Ectodermal cell (in vitro differentiated cells): ENCODE measurements around the gene COQ10A.

Experiments used
- H3K27ac ChIP-seq: 2 replicates; pipeline ENCODE4 v1.7.0; 2013; ENCODE audit warnings: mild to moderate bottlenecking, low read depth, low read length; ENCODE audit not compliant: insufficient read depth, poor library complexity, severe bottlenecking
- H3K27me3 ChIP-seq: 2 replicates; pipeline ENCODE4 v1.7.0; 2013; ENCODE audit warnings: mild to moderate bottlenecking, low read length; ENCODE audit not compliant: insufficient read depth, control insufficient read depth, poor library complexity, severe bottlenecking
- H3K36me3 ChIP-seq: one replicate; pipeline ENCODE4 v1.7.0; 2013; ENCODE audit warnings: low read length; ENCODE audit not compliant: control insufficient read depth, insufficient read depth
- H3K4me1 ChIP-seq: one replicate; pipeline ENCODE4 v1.7.0; 2013; ENCODE audit warnings: low read length; ENCODE audit not compliant: control insufficient read depth, insufficient read depth
- H3K4me3 ChIP-seq: 2 replicates; pipeline ENCODE4 v1.7.0; 2013; ENCODE audit warnings: low read depth, low read length, control low read depth; ENCODE audit not compliant: insufficient read depth
- H3K9me3 ChIP-seq: 2 replicates; pipeline ENCODE4 v1.7.0; 2013; ENCODE audit warnings: mild to moderate bottlenecking, low read length, moderate library complexity; ENCODE audit not compliant: control insufficient read depth
- WGBS, 2 experiments: methylation state at CpG; one replicate each; pipeline ENCODE4 v1.1.7; 2013; ENCODE audit warnings: missing lambda C conversion rate in 2 of 2; 5-methylcytosine and 5-hydroxymethylcytosine counted together

The COQ10A gene

GRCh38 chr12:56311003-56311402 is 44.3 kb downstream of the COQ10A start:
- no peak overlapping the region for H3K4me3 ChIP-seq
- no peak overlapping the region for H3K27ac ChIP-seq
- H3K27me3 ChIP-seq: no peaks in the 10 kb centered on the region
- no peaks in the 10 kb centered on the region for H3K9me3 ChIP-seq
- WGBS, 2 experiments: 96 to 97% methylated on average over 12 of the region's 12 CpGs
- peaks cover 5% of the 10 kb centered on the region for H3K4me1 ChIP-seq
- H3K36me3 ChIP-seq: peaks cover 20% of the 10 kb centered on the region

DNA sequence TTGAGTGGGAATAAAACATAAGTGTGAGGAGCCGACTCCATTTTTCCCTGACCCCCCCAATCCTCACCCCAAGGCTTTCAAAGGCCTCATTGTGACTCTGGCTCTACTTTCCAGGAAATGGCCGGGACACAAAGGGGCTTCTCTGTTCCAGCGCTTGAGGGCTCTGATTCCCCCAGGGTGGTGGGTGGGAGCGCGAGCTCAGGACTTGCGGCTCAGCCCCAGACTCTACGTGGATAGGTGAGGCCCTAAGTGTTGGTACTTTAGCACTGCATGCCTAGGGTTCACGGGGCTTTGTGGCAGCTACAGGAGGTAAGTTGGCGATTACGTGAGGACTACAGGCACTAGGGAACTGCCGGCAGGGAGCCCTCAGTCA is 48.5 kb downstream of the COQ10A start:
- 6 to 7% methylated on average over 11 of the region's 11 CpGs for WGBS, 2 experiments
- Histone ChIP-seq H3K9me3 (no peaks in the 10 kb centered on the region), H3K4me1 (peaks cover 5% of the 10 kb centered on the region), H3K4me3 (peak overlapping the region; percentile 88), H3K27me3 (no peaks in the 10 kb centered on the region), H3K27ac (peak overlapping the region; percentile 81), H3K36me3 (peaks cover 4% of the 10 kb centered on the region)

DNA sequence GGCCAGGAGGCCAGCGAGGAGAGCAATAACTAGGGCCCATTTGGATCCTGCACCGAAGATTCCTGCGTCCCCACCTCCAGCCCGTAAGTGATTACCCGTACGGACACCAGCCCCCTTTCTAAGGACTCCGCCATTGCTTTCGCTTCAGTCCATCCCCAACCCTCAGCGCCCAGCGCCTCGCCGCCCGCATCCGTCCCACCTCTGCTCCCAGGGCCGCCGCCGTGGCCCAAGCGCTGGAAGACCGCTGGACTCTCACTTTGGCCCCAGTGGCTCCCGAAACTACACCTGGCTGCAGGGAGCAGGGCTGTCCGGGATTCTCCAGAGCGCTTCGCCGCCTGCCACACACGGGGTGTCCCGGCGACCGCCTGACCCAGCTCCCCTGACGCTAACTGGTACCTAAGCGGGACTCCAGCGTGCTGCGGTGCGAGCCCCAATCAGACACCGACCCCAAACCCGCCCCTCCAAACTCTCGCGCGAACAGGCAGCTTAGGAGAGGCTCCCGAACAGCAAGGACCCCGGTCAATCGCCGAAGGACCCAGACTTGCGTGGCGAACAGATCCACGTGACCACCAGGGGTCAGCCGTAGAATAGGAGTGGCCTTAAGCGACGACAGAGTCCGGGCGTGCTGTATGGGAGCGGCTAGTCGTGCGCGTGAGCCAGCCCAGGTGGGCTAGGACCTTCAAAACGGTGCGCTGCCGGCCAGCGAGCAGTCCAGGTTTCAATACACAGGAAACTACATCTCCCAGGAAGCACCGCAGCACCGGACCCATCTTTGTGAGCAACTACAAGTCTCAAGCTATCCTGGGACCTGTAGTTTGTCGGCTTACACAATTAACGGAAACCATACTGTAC is 49.1 kb downstream of the COQ10A start, which contains the start of gene CNPY2:
Gene CNPY2 (minus strand): TSS at position 367 of the 852 bp plus-strand sequence. CDS start 771 bp downstream, outside the sequence.
- H3K4me1 ChIP-seq: peaks cover 5% of the 10 kb centered on the region
- H3K27ac ChIP-seq: peak within 1 kb of the TSS; percentile 81
- peak within 1 kb of the TSS; percentile 88 for H3K4me3 ChIP-seq
- no peaks in the 10 kb centered on the region for H3K9me3 ChIP-seq
- H3K27me3 ChIP-seq: no peaks in the 10 kb centered on the region
- WGBS, 2 experiments: 0% methylated on average over 62 of the region's 62 CpGs
- no peaks in the 10 kb centered on the region for H3K36me3 ChIP-seq

GRCh38 chr12:56317675-56318074 is 50.9 kb downstream of the COQ10A start:
- 81 to 84% methylated on average over 3 of the region's 3 CpGs for WGBS, 2 experiments
- no peaks in the 10 kb centered on the region for H3K9me3 ChIP-seq
- H3K36me3 ChIP-seq: peaks cover 9% of the 10 kb centered on the region
- H3K4me3 ChIP-seq: no peak overlapping the region
- H3K27me3 ChIP-seq: no peaks in the 10 kb centered on the region
- no peak overlapping the region for H3K27ac ChIP-seq
- peaks cover 5% of the 10 kb centered on the region for H3K4me1 ChIP-seq
